H1 (cell line): ENCODE measurements around the gene AAMP. TPM values are rescaled to one million over a fixed set of nuclear protein-coding genes. Genes with fewer than 3 reads are reported as not detected.

Experiments
- CTCF ChIA-PET: fragments of 300-600 bp; sonication (Branson Sonifier 250); formaldehyde crosslinking; loops from one replicate; lab custom pipeline; 2021; ENCODE audit not compliant: partially characterized antibody; lab: Charles Lee
- POLR2A ChIA-PET: fragments of 300-600 bp; sonication (Branson Sonifier 250); formaldehyde crosslinking; loops from one replicate; lab custom pipeline; 2021; ENCODE audit warnings: inconsistent platforms; ENCODE audit not compliant: partially characterized antibody; lab: Charles Lee
- DNase-seq, 2 experiments: peaks; one replicate each; pipeline versions ENCODE4 v3.0.0 to v3.0.0-alpha.2; 2010 to 2022; ENCODE audit warnings: low spot score in 2 of 2, low read depth in 1 of 2, mixed read lengths in 1 of 2
- FAIRE-seq: peaks from 2 replicates; lab custom pipeline; 2011; peaks lifted over from hg19 to GRCh38; lab: Jason Lieb, UNC
- H2AFZ ChIP-seq: 2 replicates; pipeline ENCODE4 v1.8.1; 2012; ENCODE audit warnings: low read length, inconsistent platforms
- H2AK5ac ChIP-seq: 2 replicates; pipeline ENCODE4 v1.6.1; 2013; ENCODE audit warnings: low read depth, low read length
- H2BK120ac ChIP-seq: replicated peaks from 2 replicates; pipeline ENCODE3; 2013; ENCODE audit warnings: low read depth, low read length, inconsistent platforms
- H2BK12ac ChIP-seq: 2 replicates; pipeline ENCODE4 v1.6.1; 2013; ENCODE audit warnings: low read depth, low read length
- H2BK15ac ChIP-seq: 2 replicates; pipeline ENCODE4 v1.6.1; 2013; ENCODE audit warnings: low read length
- H2BK20ac ChIP-seq: 2 replicates; pipeline ENCODE4 v1.6.1; 2013; ENCODE audit warnings: low read length
- H2BK5ac ChIP-seq: 2 replicates; pipeline ENCODE4 v1.6.1; 2013; ENCODE audit warnings: low read depth, low read length
- H3K14ac ChIP-seq: 2 replicates; pipeline ENCODE4 v1.6.1; 2013; ENCODE audit warnings: inconsistent platforms; ENCODE audit not compliant: insufficient read length
- H3K18ac ChIP-seq: 2 replicates; pipeline ENCODE4 v1.6.1; 2013; ENCODE audit warnings: low read length; ENCODE audit errors: extremely low read depth
- H3K23ac ChIP-seq: 2 replicates; pipeline ENCODE4 v1.6.1; 2013; ENCODE audit warnings: inconsistent platforms; ENCODE audit not compliant: insufficient read length
- H3K23me2 ChIP-seq: 2 replicates; pipeline ENCODE4 v1.6.1; 2013; ENCODE audit warnings: low read depth, low read length
- H3K27ac ChIP-seq: 2 replicates; pipeline ENCODE4 v1.6.1; 2011; ENCODE audit warnings: low read depth, low read length, inconsistent platforms
- H3K27me3 ChIP-seq, 4 experiments: replicated peaks in 1 of 4; 1 replicate in 1 of 4; 2 replicates in 3 of 4; pipeline versions ENCODE4 v1.6.1 to v1.8.1; 2011 to 2013; ENCODE audit warnings: low read length in 3 of 4, mild to moderate bottlenecking in 3 of 4, inconsistent platforms in 2 of 4, mixed read lengths in 2 of 4, moderate library complexity in 1 of 4; ENCODE audit not compliant: control insufficient read depth in 3 of 4, insufficient read depth in 3 of 4; ENCODE audit errors: extremely low read depth in 1 of 4
- H3K36me3 ChIP-seq, 4 experiments: 2 replicates each; pipeline versions ENCODE4 v1.6.1 to v1.8.1; 2011 to 2013; ENCODE audit warnings: mild to moderate bottlenecking in 4 of 4, low read length in 3 of 4, moderate library complexity in 2 of 4, control low read depth in 1 of 4, inconsistent platforms in 1 of 4; ENCODE audit not compliant: insufficient read depth in 4 of 4, control insufficient read depth in 2 of 4
- H3K4ac ChIP-seq: replicated peaks from 2 replicates; pipeline ENCODE3; 2013; ENCODE audit warnings: low read length, low read depth, mixed read lengths, inconsistent platforms; ENCODE audit not compliant: insufficient read length
- H3K4me1 ChIP-seq, 4 experiments: replicated peaks in 1 of 4; 1 replicate in 1 of 4; 2 replicates in 3 of 4; pipeline versions ENCODE4 v1.6.1 to v1.8.1; 2011 to 2013; ENCODE audit warnings: low read length in 3 of 4, inconsistent platforms in 2 of 4, mixed read lengths in 1 of 4; ENCODE audit not compliant: insufficient read depth in 4 of 4, control insufficient read depth in 3 of 4
- H3K4me2 ChIP-seq, 2 experiments: 2 replicates each; pipeline versions ENCODE4 v1.6.1 to v1.8.1; 2011 to 2013; ENCODE audit warnings: low read depth in 2 of 2, low read length in 2 of 2, control low read depth in 1 of 2, inconsistent platforms in 1 of 2, mild to moderate bottlenecking in 1 of 2; ENCODE audit not compliant: insufficient read depth in 1 of 2
- H3K4me3 ChIP-seq, 4 experiments: fragments of 200-600, 300-600 bp in 1 of 4; sonication (generic), shearing (Covaris generic), sonication (Bioruptor Twin) in 1 of 4; 2 replicates each; pipeline versions ENCODE4 v1.5.1 to v1.8.1; 2011 to 2016; ENCODE audit warnings: low read length in 4 of 4, low read depth in 3 of 4, control low read depth in 2 of 4, inconsistent platforms in 2 of 4, mild to moderate bottlenecking in 2 of 4, mixed read lengths in 1 of 4, moderate library complexity in 1 of 4; ENCODE audit not compliant: insufficient read depth in 2 of 4; ENCODE audit errors: extremely low read depth in 1 of 4
- H3K56ac ChIP-seq: replicated peaks from 2 replicates; pipeline ENCODE3; 2013; ENCODE audit warnings: low read depth, mild to moderate bottlenecking, mixed read lengths, low read length, inconsistent platforms; ENCODE audit not compliant: insufficient read length
- H3K79me1 ChIP-seq: 2 replicates; pipeline ENCODE4 v1.6.1; 2013; ENCODE audit warnings: low read depth, low read length, control low read depth
- H3K79me2 ChIP-seq, 2 experiments: 2 replicates each; pipeline versions ENCODE4 v1.6.1 to v1.8.1; 2012 to 2013; ENCODE audit warnings: low read length in 2 of 2, mild to moderate bottlenecking in 2 of 2, inconsistent platforms in 1 of 2; ENCODE audit not compliant: insufficient read depth in 2 of 2, control insufficient read depth in 1 of 2
- H3K9ac ChIP-seq, 4 experiments: replicated peaks in 1 of 4; 1 replicate in 1 of 4; 2 replicates in 3 of 4; pipeline versions ENCODE4 v1.6.1 to v1.8.1; 2011 to 2013; ENCODE audit warnings: low read depth in 3 of 4, low read length in 3 of 4, control low read depth in 2 of 4, mild to moderate bottlenecking in 2 of 4, moderate library complexity in 2 of 4, inconsistent platforms in 1 of 4; ENCODE audit errors: extremely low read depth in 1 of 4
- H3K9me3 ChIP-seq, 2 experiments: 2 replicates each; pipeline versions ENCODE4 v1.6.1 to v1.8.1; 2012 to 2013; ENCODE audit warnings: mild to moderate bottlenecking in 2 of 2, moderate library complexity in 2 of 2, control low read depth in 1 of 2, inconsistent platforms in 1 of 2, low read depth in 1 of 2, low read length in 1 of 2, mixed read lengths in 1 of 2; ENCODE audit not compliant: insufficient read depth in 2 of 2
- H4K20me1 ChIP-seq, 2 experiments: replicated peaks in 1 of 2; 2 replicates each; pipeline versions ENCODE3 to v1.8.1; 2011 to 2013; ENCODE audit warnings: inconsistent platforms in 2 of 2, low read length in 2 of 2, mild to moderate bottlenecking in 1 of 2; ENCODE audit not compliant: insufficient read depth in 2 of 2, control insufficient read depth in 1 of 2
- H4K5ac ChIP-seq: 2 replicates; pipeline ENCODE4 v1.6.1; 2013; ENCODE audit warnings: low read length, low read depth, mixed read lengths, inconsistent platforms; ENCODE audit not compliant: insufficient read length
- H4K8ac ChIP-seq: 2 replicates; pipeline ENCODE4 v1.8.0; 2013; ENCODE audit warnings: mild to moderate bottlenecking, moderate library complexity, low read length, inconsistent platforms; ENCODE audit not compliant: insufficient read depth; ENCODE audit errors: extremely low read depth
- H4K91ac ChIP-seq: replicated peaks from 2 replicates; pipeline ENCODE3; 2013; ENCODE audit warnings: low read length, mixed read lengths, inconsistent platforms; ENCODE audit not compliant: insufficient read length
- CTCF ChIP-seq, 3 experiments: IDR thresholded peaks; 1 replicate in 2 of 3; 2 replicates in 1 of 3; pipeline versions ENCODE4 v1.5.1 to v1.6.1; 2011; ENCODE audit warnings: low read length in 3 of 3, mild to moderate bottlenecking in 3 of 3, inconsistent platforms in 2 of 3, low read depth in 1 of 3, moderate library complexity in 1 of 3; ENCODE audit not compliant: insufficient read depth in 1 of 3; ENCODE audit errors: control extremely low read depth in 1 of 3
- TAF7 ChIP-seq: optimal IDR thresholded peaks from 2 replicates; pipeline ENCODE3; 2011; ENCODE audit warnings: low read depth, mild to moderate bottlenecking, inconsistent platforms, low read length, moderate library complexity, borderline replicate concordance
- WGBS, 2 experiments: shearing (Covaris generic) in 1 of 2; methylation state at CpG; one replicate each; pipeline versions ENCODE4 v1.1.6 to v1.1.7; 2013 to 2015; ENCODE audit warnings: low lambda C conversion rate in 2 of 2, mixed read lengths in 2 of 2, inconsistent platforms in 1 of 2, low coverage in 1 of 2, missing lambda C conversion rate in 1 of 2; ENCODE audit not compliant: insufficient replicate concordance in 2 of 2, insufficient coverage in 1 of 2, insufficient read length in 1 of 2; ENCODE audit errors: extremely low coverage in 1 of 2, missing lambda C conversion rate in 1 of 2; 5-methylcytosine and 5-hydroxymethylcytosine counted together
- polyA plus RNA-seq, 7 experiments: library from polyadenylated mRNA; depleted of rRNA in 3 of 7; stranded (reverse) in 5 of 7; unstranded in 2 of 7; fragments of >200 nt in 5 of 7; fragments of 200-250 nt in 2 of 7; gene quantifications; 1 replicate in 5 of 7; 2 replicates in 1 of 7; 4 replicates in 1 of 7; pipeline versions ENCODE4 v1.2.1 to v1.2.3, GENCODE V29; 2011 to 2013; ENCODE audit warnings: missing spikeins in 2 of 7, mixed read lengths in 2 of 7
- total RNA-seq: library from RNA; stranded (reverse); fragmentation: NEBNext Ultra II Directional; extraction: Animal tissue kit (Norgen Biotek cat#: 25700); gene quantifications from 2 replicates; pipeline ENCODE4 v1.2.1, GENCODE V29; 2021

AAMP gene
- total and polyA plus RNA-seq, 2 of the 8 experiments (the other 6 are each of a cell fraction or from before 2014, with no cell fraction given) = 119 to 125 TPM

- ChIA-PET POLR2A (no interaction called here), CTCF (interaction anchor here (0.5 to 4.0 kb wide), 4 partner anchors 14 to 44 kb away, joined by 3 to 21 read pairs (median 7); partner anchors contain the start of gene CATIP)
- Histone ChIP-seq H3K23me2 (peaks cover 5% of the 10 kb centered on the region; the same call in 1 of the 2 replicates), H3K4ac (no peak overlapping the region), H3K9ac (no peak overlapping the region), H3K18ac (peak overlapping the region; percentile 32; the same call in 1 of the 2 replicates), H3K23ac (no peak overlapping the region), H2BK5ac (no peak overlapping the region), H3K4me1 (peaks cover 3 to 7% (median 4%) of the 10 kb centered on the region in 4 experiments), H2BK15ac (no peak overlapping the region), H3K27ac (no peak overlapping the region), H2AFZ (no peak overlapping the region), H2AK5ac (no peak overlapping the region), H3K4me3 (no peak overlapping the region), H3K4me2 (no peak overlapping the region), H3K14ac (no peak overlapping the region), H2BK20ac (no peak overlapping the region), H2BK120ac (no peak overlapping the region), H3K56ac (no peak overlapping the region), H4K5ac (no peak overlapping the region), H3K27me3 (no peaks in the 10 kb centered on the region), H4K20me1 (no peaks in the 10 kb centered on the region), H4K91ac (no peak overlapping the region), H3K79me1 (no peaks in the 10 kb centered on the region), H2BK12ac (0 out of 2 replicates have a peak overlapping the region, but pooled peaks have one; percentile 17), H3K36me3 (no peaks in the 10 kb centered on the region), H3K9me3 (no peaks in the 10 kb centered on the region), H3K79me2 (no peaks in the 10 kb centered on the region), H4K8ac (no peak overlapping the region)
- 71% methylated on average over 7 of the region's 7 CpGs; no CpG with 5 or more reads in 1 of the 2 experiments for WGBS, 2 experiments
- FAIRE-seq (no peak), DNase-seq (no peak)
- no peak for TF ChIP-seq CTCF (IDR thresholded peaks at IDR 0.05; ENCODE audit: control extremely low read depth in 1 of 3, insufficient read depth in 1 of 3, low read depth in 1 of 3, low read length in 3 of 3)
- TF ChIP-seq TAF7 = no peak
These were observed 48.3 kb upstream of the AAMP start for GRCh38 chr2:218318241-218318640.
